ENCODE measurements around the gene METTL25B.

- TF ChIP-seq, protein P1, sequence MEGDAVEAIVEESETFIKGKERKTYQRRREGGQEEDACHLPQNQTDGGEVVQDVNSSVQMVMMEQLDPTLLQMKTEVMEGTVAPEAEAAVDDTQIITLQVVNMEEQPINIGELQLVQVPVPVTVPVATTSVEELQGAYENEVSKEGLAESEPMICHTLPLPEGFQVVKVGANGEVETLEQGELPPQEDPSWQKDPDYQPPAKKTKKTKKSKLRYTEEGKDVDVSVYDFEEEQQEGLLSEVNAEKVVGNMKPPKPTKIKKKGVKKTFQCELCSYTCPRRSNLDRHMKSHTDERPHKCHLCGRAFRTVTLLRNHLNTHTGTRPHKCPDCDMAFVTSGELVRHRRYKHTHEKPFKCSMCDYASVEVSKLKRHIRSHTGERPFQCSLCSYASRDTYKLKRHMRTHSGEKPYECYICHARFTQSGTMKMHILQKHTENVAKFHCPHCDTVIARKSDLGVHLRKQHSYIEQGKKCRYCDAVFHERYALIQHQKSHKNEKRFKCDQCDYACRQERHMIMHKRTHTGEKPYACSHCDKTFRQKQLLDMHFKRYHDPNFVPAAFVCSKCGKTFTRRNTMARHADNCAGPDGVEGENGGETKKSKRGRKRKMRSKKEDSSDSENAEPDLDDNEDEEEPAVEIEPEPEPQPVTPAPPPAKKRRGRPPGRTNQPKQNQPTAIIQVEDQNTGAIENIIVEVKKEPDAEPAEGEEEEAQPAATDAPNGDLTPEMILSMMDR (IDR thresholded peaks at IDR 0.05; ENCODE audit: insufficient read depth, low read length, poor library complexity, severe bottlenecking), result no peak
- TF ChIP-seq EZH2phosphoT487 (conservative IDR thresholded peaks at IDR 0.05; ENCODE audit: low read length), result no peak
These were observed 5.8 kb downstream of the METTL25B start for GRCh38 chr1:156733989-156734584.

Measured in SU-DHL-6 (cell line).